GM21367 (cell line): ENCODE results near the gene NOP9.
"Not testable (repeated sequence)": the region's sequence is repeated elsewhere in the genome, so short reads cannot be mapped to it uniquely, and the experiment has no call there.

Experiments used
- ATAC-seq: cut with Tn5 transposase; IDR thresholded peaks from one replicate; pipeline ENCODE4 v1.9.1; 2021; ENCODE audit not compliant: unreplicated experiment

NOP9 gene

GRCh38 chr14:24342889-24343288 lies 43.2 kb downstream of the NOP9 start:
- ATAC-seq: no peak

DNA sequence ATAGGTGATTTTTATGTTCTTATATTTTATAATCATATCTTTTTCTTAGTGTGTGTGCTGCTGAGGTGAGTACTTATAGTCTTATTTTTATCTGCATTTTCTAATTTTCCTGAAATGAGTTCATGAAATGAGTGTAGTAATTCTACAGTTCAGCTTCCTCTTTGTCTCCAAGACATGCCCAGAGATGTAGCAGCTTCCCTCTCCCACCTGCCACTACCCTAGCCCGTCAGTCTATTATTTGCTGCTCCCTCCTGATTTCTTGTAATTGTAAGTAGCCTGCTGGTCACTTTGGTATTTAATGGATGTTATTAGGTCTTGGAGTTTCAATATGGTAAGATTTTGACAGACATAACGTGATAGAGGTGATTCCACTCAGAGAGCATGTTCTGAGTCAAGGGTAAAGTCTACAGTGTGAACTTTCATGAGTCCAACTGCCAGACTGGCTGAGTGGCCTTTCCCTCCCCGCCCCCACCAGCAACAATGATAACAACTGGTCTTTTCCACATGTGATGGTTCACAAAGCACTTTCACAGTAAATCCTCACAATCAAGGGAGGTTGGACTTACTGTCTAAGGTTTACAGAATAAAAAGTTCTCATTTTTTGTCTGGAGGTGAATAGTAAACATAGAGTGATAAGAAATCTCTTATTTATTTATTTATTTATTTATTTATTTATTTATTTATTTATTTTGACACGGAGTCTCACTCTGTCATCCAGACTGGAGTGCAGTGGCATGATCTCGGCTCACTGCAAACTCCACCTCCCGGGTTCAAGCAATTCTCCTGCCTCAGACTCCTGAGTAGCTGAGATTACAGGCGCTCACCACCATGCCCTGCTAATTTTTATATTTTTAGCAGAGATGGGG lies 44.4 kb downstream of the NOP9 start:
- ATAC-seq: no peak

- ATAC-seq: no peak
Observed at GRCh38 chr14:24347134-24347533, 47.5 kb downstream of the NOP9 start.

GRCh38 chr14:24348186-24348585 lies 48.5 kb downstream of the NOP9 start:
- ATAC-seq: no peak

DNA sequence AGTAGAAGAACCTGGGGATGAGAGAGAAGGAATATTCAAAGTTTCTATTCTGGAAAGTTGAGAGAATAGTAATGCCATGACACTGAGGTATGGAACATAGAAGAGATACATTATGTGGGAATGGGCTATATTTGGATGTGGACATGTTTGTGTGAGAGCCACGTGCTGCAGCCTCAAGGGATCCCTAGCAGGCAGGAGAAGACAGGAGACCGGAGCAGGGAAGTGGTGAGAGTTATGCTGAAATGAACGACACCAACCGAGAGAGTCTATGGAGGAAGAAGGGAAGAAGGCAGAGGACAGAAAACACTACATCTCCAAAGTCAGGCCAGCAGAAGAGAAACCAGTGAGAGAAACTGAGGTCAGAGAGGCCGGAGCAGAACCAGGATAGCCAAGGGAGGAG lies 50.1 kb downstream of the NOP9 start:
- no peak for ATAC-seq

- no peak for ATAC-seq
Observed at GRCh38 chr14:24351517-24351916, 51.9 kb downstream of the NOP9 start.

- ATAC-seq: no peak
Observed at GRCh38 chr14:24353559-24354481, 54.2 kb downstream of the NOP9 start.

DNA sequence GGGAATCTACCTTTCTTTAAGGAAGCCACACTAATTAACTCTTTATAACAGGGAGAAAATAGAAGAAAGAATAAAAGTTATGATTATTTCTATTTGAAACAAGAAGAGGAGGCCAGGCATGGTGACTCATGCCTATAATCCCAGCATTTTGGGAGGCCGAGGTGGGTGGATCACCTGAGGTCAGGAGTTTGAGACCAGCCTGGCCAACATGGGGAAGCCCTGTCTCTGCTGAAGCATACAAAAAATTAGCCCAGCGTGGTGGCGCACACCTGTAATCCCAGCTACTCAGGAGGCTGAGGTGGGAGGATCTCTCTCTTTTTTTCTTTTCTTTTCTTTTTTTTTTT lies 54.8 kb downstream of the NOP9 start:
- not testable (repeated sequence) for ATAC-seq

DNA sequence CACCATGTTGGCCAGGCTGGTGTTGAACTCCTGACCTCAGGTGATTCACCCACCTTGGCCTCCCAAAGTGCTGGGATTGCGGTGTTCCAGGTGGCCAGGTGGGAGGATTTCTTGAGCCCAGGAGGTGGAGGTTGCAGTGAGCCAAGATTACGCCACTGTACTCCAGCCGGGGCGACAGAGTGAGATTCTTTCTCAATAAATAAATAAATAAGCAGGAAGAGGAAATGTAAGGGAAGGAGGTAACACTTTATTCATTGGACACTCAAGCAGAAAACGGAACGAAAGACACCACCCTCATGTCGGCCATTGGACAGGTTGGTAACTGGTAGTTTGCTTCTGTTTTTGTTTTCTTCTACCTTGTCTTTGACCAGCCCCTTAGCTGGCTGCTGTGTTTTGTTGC lies 55.4 kb downstream of the NOP9 start:
- ATAC-seq: no peak

DNA sequence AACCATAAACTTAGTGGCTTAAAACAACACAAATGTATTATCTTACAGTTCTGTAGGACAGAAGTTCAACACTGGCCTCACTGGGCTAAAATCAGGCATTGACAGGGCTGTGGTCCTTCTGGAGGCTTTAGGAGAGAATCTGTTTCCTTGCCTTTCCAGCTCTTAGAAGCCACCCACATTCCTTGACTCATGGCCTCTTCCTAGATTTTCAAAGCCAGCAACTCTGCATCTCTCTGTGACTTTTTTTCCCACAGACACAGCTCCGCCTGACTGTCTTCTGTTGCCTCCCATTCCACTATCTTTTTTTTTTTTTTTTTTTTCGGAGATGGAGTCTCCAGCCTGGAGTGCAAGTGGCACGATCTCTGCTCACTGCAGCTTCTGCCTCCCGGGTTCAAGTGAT lies 56.6 kb downstream of the NOP9 start:
- no peak for ATAC-seq
